NCI-H1105 treated with DMSO at 0.1 percent for 48 hours (cell line): ENCODE measurements around the gene NRG3.
A peak's percentile ranks its signal among the peaks of the same experiment; 100 is the strongest.
"Not testable (repeated sequence)": the region's sequence is repeated elsewhere in the genome, so short reads cannot be mapped to it uniquely, and the experiment has no call there.

Experiments used
- DNase-seq: peaks from one replicate; lab custom pipeline; 2025; lab: John Stamatoyannopoulos, UW

The NRG3 gene

DNA sequence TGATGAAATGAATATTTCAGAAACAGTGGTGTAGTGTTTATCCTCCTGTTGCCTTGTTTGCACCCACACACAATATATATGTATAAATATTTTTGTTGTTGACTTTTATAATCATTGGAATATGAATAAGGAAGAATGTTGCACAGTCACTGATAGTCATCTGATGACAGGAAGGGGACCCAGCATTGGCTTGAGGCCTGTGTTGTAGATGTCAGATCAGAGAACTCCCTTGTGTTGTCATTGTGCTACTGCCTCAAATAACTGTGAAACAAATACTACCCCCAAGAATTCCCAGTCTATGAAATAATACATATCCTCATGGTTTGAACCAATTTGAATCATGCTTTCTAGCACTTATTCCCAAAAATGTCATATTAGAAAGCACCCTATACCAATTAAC lies 84.0 kb downstream of the NRG3 start:
- no peak for DNase-seq

DNA sequence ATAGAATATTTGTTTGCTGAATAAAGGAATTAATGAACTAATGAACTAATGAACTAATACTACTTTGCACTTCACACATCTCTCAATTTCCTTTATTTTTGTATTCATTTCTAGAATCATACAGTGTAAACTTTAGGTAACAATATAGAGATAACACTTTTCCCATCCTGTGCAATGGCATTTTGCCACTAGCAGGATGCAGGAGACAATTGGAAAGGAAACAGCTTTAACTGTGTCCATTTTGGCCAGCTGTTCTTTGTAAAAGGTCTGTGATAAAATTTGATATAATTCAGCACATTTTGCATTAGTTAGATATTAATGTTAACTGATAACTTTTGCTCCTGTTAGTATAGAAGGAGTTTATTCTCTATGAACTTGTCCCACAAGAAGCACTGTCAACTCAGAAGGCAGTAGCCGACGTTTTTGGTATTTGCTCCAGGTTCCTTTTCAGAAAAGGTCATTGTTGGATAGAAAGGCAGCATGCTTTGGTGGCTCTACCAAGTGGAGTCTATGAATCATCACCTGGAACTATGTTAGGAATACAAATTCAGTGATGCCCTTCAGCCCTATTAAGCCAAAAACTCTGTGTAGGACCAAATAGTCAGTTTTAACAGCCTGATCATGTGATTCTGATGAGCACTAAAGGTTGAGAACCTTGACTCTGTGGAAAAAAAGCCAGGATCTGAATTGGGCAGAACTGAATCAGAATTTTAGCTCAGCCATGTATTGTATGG lies 86.6 kb downstream of the NRG3 start:
- DNase-seq = no peak

DNA sequence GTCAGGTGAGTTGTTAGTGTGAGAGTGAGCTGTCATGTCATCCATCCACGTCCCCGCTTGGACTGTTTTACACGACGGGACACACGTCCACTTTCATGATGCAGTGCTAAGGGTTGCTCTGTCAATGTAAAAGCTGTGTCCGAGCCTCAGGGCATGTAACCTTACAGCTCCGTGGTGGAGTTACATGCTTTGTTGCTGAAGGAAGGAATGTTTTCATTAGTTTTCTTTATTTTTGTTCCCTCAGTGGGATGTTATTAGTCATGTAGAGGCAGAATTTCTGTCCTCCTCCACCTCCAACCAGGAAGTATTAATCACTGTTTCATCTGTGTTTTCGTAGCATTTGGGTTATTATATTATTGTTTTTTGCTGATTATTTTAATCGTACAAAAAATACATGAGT lies 88.6 kb downstream of the NRG3 start:
- DNase-seq = no peak

DNA sequence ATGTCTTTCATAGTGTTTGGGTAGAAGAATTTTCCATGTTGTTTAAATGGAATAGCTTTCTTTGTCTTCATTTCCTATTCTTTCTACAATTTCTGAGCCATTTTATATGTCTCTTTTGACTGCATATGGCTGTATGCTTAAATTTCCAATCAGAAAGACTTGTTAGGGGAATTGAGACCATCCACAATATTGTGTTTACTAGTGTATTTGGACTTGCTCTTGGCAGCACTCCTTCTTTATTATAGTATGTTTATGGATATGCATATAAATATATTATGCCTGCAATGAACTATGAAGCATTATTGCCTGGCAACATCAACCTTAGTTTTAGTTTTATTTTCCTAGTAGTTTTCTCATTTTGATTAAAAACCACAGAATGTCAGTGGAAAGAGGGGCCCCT lies 92.7 kb downstream of the NRG3 start:
- DNase-seq = no peak

DNA sequence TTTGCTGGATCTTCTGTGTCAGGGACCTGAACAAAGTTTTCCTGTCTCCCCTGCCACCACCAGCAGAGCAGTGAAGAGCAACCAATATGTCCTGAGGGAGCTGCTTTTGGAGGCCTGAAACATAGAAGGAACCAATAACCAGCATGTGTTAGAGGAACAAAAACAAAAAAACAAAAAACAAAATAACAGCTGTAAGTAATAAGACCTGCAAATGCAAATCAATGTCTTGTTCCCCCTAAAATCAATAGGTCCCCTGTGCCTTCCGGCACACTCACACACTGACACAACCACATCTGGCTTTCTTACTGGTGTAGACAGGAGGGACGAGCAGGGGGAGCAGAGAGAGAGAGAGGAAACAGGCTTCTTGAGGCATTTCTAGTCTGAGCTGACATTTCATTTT lies 94.1 kb downstream of the NRG3 start:
- DNase-seq = no peak

DNA sequence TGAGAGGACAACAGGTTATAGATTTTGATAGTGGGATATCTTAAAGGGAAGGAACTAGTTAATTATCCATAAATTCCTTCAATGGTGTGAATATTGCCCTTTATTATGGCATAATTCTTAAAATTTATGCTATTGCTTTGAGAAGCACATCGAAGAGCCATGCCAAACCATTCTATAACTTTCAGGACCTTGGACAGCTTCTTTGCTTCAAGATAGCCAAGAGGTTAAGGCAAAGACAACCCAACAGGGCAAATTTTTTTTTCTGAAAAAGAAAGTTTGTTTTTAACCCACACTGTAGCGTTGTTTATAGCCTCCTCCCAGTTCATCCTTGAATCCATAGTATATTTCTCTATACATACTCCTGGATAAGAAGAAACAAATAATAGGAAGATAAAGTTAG lies 103.2 kb downstream of the NRG3 start:
- DNase-seq = no peak

DNA sequence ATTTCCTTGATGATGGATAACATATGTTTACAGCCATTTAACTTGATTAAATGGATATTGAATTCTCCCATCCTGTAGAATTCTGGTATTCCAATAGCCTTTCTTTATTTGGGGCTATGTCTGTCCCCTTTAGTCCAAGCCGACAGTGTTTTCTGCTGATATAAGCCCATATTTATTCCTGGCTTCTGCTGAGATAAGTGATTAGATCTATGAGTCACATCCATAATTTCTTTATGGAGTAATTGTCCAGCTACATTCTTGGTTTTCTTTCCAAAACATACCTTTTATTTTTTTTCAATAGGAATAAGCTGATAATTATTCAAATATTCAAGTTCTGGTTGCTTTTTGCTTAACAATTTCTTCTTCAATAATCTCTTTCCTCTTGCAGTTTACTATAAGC lies 106.7 kb downstream of the NRG3 start:
- no peak for DNase-seq

DNA sequence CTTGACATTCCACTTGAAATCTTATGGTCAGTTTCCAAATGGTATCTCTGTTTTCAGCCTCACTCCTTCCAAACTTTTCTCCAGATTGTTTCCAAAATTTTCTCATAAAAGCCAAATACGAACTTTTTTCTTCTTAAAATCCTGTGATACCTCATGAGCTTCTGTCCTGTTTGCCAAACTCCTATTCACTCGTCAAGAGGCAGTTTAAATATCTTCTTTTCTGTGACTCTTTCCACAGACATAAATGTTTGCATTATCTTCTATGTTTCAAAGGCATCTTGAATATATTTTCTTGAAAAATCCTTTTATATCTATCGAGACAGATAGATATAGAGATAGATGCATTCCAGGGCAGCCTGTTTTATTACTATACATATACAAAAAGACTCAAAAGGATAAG lies 109.4 kb downstream of the NRG3 start:
- no peak for DNase-seq

DNA sequence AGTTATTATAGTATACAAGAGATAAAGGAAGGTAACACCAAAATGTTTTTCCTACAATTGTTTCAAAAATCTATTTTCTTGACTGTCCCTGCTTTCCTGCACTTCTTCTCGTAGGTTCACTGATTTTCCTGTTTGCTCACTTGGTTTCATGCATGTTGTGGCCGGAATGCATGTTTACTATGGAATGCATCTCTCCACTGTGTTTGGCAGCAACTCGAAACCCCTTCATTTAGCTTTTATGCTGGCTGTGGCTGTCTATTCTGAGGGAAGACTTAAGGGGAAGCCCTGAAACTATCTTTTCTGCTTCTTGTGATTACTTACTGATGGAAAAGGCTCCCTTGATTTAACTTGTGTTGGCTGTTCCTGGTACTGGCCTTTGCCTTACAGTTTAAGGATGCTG lies 120.3 kb downstream of the NRG3 start:
- no peak for DNase-seq

DNA sequence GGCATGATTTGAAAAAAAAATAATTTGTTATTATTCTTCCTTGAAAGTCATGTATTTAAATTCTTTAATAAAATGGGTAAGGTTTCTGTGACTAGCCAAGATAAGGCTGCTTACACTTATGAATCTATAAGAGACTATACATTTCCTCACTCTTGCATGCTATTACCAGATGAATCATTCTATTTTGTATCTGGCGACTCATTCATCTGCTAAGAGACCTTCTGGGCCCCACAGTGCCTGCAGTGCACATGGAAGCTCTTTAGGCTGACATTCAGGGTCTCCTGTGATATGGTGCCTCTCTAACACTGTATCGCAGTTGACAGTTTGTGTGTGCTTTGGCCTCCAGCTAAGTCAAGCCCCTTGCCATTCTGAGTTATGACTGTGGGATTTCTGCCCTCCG lies 121.9 kb downstream of the NRG3 start:
- no peak for DNase-seq

DNA sequence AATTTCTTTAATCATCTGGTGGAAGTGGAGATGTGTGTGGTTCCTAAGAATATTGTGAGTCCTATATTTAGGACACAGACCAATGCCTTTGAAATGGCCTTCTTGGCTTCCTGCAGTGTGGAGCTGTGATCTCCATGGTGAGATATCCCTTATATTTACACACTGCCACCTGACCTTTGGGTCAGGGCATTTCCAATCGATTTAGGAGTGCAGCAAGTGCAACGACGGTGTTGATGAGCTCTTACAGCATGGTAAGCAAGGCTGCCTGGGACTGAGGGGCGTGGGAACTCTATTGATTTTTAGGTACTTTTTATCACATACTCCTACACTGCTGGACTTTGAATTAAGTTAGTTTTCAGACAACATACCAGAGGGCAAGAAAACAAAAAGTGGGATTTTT lies 146.0 kb downstream of the NRG3 start:
- no peak for DNase-seq

DNA sequence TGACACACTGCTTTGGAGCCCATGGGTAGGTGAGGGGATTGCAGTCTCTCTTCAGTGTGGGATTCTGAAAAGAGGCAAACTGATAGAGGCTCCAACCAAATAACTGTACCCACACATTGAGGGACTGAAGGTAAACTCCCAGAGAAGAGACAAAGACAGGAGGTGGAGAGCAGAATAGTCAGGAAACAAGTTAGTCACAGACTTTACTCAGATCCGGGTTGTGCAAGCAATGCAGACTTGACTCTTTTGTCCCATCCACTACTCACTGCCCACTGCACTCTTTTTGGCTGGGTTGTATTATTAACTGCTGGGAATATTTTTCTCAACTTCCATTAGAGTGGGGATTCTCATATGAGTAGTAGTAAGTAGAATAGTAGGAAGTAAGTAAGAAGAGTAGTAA lies 152.7 kb downstream of the NRG3 start:
- no peak for DNase-seq

DNA sequence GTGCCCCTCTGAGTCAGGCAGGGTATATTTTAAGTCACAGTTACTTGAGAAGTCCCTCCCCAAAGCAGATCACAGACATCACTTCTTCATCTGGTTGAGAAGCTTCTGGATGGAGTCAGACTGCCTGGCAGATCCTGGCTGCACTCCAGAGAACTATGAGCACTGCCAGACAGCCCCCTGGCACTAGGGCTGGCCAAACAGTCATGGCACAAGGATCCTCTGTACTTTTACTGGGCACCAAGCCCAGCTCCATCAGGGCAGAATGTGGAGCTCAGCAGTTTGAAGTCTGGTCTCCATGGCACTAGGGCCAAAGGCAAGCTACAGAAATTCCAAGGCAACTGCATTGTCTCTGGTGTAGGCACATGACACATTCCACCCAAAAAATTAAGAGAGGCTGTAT lies 162.1 kb downstream of the NRG3 start:
- peak; percentile 17 for DNase-seq

DNA sequence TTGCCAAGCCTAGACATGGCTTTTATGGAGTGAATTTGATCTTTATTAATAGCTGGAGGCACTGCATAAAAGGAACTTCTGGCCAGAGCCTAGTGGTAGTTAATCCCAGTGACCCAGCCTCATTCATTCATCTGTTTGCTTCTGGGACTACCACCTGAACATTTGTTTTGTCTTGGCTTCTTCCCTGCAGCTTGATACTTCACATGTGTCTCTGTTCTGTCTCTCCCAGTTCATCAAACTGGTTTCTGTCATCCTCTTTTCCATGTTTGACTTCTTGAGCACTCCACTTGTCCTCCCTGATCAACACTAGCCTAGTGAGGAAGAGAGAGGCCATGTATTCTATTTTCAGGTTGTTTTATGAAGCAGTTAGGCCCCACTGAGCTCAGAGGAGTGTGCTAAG lies 163.6 kb downstream of the NRG3 start:
- no peak for DNase-seq

DNA sequence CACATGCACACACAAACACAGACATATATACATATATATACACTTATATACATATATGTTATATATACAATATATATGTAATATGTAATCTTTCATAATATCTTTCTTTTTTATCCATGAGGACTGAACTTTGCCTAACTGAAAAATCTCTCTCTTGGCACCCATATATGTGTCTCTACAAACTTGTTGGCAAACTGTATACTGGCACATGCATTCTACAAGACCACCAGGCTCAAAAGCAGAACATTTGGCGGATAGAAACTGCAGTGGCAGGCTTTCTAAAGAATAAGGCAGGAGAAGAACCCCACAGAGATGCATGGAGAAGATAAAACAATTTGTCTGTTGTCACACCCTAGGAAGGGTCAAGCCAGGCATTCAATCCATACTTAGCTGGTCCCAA lies 165.3 kb downstream of the NRG3 start:
- DNase-seq = no peak

DNA sequence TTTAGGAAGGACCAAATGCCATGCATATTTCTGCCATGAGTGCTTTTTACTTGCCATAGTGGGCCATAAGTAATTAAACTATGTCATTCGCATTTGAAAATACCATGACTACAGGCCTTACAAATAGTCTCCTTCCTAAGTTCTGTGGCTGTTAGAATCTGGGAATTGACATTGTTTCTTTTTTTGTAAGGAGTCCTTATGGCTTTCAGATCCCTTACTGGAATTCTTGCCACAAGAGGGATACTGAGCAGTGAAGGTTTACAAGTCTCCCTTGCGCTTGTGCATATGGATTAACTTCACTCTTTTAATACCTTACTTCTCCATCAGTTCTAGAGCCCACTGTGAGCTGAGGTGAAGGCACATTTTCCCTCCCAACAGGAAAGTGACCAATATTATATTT lies 166.0 kb downstream of the NRG3 start:
- no peak for DNase-seq

DNA sequence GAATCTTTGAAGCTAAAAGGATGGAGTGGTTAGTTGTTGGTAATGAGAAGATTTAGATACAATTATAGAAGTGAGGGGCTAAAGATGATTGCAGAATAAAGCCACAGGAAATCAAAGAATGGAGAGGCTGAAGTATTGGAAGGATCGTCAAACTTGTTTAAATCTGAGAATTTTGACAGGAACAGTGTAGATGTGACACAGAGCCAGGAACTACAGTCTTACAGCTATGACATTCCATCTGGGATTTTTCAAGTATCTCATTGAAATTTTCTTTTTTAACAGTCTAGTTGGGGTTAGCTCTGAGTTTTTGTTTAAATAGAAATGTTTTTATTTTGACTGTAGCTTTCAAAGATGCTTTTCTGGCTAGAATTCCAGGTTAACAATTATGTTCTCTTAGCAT lies 181.4 kb downstream of the NRG3 start:
- no peak for DNase-seq

DNA sequence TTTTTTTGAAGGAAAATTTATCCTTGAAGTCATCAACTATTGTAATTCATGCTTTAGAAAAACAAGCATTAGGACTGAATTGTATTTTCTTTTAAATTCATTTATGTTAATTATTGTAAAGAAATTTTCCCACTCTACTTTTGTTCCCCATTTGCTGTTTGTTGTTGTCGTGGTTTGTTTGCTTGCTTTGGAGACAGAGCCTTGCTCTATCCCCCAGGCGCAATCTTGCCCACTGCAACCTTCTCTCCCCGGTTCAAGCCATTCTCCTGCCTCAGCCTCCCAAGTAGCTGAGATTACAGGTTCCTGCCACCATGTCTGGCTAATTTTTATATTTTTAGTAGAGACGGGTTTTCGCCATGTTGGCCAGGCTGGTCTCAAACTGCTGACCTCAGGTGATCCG lies 192.2 kb downstream of the NRG3 start:
- DNase-seq = not testable (repeated sequence)

DNA sequence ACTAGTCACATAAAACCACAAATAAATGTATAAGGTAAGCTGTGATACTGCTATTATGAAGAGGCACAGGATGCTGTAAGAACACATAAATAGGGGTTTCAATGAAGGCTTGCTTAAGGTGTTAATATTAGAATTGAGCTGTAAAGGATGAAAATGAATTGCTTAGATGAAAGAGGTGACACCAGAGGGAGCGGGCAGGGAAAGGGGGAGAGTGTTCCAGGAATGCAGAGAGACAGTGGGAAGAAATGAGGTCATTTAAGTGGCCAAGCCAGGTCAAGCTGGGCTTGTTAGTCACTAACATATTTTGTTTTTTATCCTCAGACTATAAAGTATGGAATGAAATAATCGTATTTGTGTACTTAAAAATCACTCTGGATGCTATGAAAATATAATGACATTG lies 193.5 kb downstream of the NRG3 start:
- no peak for DNase-seq

DNA sequence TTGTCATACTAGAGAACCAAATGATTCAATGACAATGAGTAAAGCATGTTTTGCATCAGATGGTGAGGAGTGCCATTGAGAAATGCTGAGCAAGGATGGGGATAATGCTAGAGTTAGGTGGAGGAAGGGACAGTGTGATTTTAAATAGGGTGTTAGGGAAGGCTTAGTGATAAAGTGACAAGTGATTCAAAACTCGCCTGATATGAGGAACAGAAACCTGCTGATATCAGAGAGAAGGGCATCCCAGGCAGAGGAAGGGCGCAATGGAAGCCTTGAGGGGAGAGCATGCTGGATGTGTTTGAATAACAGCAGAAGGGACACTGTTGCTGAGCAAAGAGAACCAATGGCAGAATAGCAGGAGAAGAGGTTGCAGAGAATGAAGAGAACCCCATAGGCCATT lies 196.2 kb downstream of the NRG3 start:
- no peak for DNase-seq

DNA sequence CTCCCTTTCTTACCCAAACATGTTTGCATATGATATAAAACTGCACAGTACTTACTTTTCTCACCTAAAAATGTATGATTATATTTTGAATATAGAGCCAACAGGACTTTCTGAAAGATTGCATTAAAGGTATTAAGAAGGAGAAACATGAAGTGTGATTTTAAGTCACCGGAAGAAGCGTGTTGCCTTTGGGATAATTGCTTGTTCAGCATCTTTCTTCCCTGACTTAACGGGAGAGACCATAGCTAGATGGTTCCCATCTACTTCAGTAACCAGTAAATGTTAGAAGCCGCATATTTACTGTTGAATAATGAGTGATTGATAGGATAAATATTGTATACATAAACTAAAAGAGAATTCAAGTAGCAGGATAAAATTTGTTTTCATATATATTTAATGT lies 197.1 kb downstream of the NRG3 start:
- no peak for DNase-seq

DNA sequence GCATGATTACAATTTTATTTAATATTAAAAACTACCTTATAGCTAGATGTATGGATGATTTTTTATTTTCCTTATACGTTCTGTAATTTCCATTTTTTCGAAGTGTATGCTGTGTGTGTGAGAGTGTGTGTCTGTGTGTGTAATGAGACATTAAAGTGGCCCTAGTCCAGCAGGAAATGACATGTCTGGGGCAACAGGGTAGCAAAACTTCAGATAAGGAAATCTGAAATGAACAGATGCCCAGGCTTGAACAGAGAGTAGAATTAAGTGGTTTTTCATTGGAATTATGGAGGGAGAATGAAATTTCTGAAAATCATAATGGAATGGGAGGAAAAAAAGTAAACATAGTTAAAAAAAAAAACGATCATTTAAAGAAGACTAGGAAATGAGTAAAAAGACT lies 200.6 kb downstream of the NRG3 start:
- no peak for DNase-seq

DNA sequence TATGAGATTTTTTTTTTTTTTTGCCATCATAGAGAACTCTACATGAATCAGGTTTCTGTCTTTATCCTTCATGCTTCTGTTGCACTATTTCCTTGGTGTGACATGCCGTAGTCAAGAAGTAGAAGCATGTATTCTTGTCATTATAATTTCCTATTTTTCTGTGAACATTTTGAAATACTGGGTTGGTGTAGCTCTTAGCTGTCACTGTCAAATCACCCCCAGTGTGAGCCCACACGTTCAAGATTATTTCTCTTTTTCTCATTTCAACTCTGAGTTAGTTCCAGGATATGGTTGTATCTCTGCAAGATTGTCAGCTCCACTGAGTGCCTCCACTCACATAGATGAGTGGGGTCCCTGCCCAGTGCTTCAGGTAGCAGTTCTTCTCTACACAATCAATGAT lies 209.5 kb downstream of the NRG3 start:
- no peak for DNase-seq

DNA sequence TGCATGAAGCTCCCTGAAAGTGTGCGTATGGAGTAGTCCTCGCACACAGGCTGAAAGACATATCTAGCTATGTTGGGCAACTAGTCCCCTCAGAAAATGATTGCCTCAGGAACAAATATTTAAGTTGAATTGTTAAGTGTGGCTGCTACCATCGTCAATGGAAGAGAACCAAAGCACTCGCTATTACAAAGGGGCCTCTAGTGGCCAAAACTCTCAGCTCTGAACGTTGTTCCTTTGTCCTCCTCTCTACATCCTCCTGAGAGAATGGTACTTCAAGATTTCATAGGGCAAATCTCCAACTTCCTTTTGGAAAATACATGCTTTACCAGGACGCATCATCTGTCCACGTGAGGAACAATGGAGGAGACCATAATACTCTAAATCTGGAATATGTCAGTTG lies 209.9 kb downstream of the NRG3 start:
- no peak for DNase-seq

DNA sequence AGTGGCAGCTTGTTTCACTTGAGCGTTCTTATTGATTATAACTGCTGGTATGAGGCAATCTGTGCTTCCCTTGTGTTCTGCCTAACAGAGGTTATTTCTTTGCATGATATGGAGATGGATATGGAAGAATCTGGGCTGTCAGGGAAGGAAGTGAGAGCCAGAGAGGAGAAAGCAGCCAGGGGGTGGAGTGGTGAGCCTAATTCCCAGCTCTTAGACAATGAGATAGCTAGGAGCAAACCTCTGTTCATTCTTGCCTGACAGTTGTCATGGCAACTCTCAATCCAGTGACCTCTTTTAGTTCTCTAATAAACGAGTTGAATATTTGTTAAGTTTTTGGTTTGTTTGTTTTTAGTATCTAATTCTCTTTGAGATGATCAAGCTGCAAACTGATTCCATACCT lies 214.3 kb downstream of the NRG3 start:
- peak; percentile 2 for DNase-seq
